ENCODE data around the gene INHBE. TPM values are rescaled to one million over a fixed set of nuclear protein-coding genes. Genes with fewer than 3 reads are reported as not detected.

The INHBE gene
- polyA plus RNA-seq, 1 donor from 2014 or later, result 2.3 TPM

DNA sequence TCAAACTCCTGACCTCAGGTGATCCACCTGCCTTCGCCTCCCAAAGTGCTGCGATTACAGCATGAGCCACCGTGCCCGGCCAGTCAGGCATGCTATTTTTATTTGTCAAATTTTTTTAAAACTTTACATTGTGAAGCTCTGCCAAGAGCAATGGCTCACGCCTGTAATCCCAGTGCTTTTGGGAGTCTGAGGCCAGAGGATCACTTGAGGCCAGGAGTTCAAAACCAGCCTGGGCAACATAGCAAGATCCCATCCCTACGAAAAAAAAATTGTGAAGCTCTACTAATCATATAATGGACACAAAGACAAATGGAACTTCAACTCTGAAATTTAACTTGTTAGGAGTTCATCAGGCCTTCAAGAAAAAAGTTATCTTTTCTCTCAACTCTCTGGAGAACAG is 26.1 kb upstream of the INHBE start:
- TF ChIP-seq SMC3 (conservative IDR thresholded peaks at IDR 0.05; ENCODE audit: poor library complexity), result no peak
- no peak for TF ChIP-seq TAF1 (IDR thresholded peaks at IDR 0.05; ENCODE audit: low read depth)
- TF ChIP-seq CTCF (IDR thresholded peaks at IDR 0.05; ENCODE audit: poor library complexity, severe bottlenecking), result no peak
- no peak for TF ChIP-seq REST (IDR thresholded peaks at IDR 0.05; ENCODE audit: borderline replicate concordance)
- TF ChIP-seq MXI1 (conservative IDR thresholded peaks at IDR 0.05; ENCODE audit: poor library complexity, severe bottlenecking), result no peak
- TF ChIP-seq POLR2AphosphoS5 (IDR thresholded peaks at IDR 0.05), result no peak
- TF ChIP-seq RAD21 (conservative IDR thresholded peaks at IDR 0.05), result no peak
- no peak for TF ChIP-seq EZH2 (IDR thresholded peaks at IDR 0.05; ENCODE audit: borderline replicate concordance, insufficient read depth, low read length, poor library complexity, severe bottlenecking)
- no peak for TF ChIP-seq EP300 (conservative IDR thresholded peaks at IDR 0.05; ENCODE audit: poor library complexity, severe bottlenecking)
- H3K27me3 ChIP-seq (ENCODE audit: insufficient read depth, low read depth, low read length), result no peaks in the 10 kb centered on the region

DNA sequence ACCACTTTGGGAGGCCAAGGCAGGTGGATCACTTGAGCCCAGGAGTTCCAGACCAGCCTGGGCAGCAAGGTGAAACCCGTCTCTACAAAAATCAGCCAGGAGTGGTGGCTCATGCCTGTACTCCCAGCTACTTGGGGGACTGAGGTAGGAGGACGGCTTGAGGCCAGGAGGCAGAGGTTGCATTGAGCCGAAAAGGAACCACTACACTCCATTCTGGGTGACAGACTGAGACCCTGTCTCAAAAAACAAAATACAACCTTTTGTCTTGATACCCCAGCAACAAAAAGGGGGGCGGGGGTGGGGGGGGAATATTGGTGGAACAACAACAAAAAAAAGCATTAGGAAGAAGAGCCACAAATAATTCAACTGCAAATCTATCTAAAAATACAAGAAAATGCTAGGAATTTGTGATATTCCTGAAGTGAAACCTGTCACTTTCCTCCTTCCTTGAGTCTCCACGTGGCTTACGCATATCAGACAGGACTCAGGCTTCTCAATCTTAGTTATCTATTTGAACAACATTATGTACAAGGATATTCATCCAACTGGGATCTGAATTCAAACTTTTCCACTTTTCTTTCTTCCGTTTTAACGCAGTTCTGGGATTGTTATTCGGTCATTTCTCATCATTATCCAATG is 25.5 kb upstream of the INHBE start:
- Histone ChIP-seq H4K20me1 (ENCODE audit: insufficient read depth) (no peaks in the 10 kb centered on the region), H3K27me3 (ENCODE audit: insufficient read depth, low read depth, low read length) (no peaks in the 10 kb centered on the region), H3K27ac (ENCODE audit: low read length) (peak overlapping the region; percentile 61), H3K9ac (ENCODE audit: low read length) (peak overlapping the region; percentile 77), H3K79me2 (replicated peaks; ENCODE audit: insufficient read depth, low read length) (peaks cover 20% of the 10 kb centered on the region), H3K9me3 (ENCODE audit: low read length) (no peaks in the 10 kb centered on the region), H2AFZ (ENCODE audit: low read depth, low read length) (no peak overlapping the region), H3K4me2 (ENCODE audit: low read length) (peak overlapping the region; percentile 79), H3K4me3 (ENCODE audit: low read length) (peak overlapping the region; percentile 68), H3K9me2 (ENCODE audit: insufficient read depth, low read length) (no peaks in the 10 kb centered on the region), H3F3A (ENCODE audit: insufficient read depth, low read length, poor library complexity, severe bottlenecking) (no peaks in the 10 kb centered on the region), H3K36me3 (ENCODE audit: insufficient read depth, low read length) (no peaks in the 10 kb centered on the region)
- no peak for TF ChIP-seq RAD21 (conservative IDR thresholded peaks at IDR 0.05)
- TF ChIP-seq EP300 (conservative IDR thresholded peaks at IDR 0.05; ENCODE audit: poor library complexity, severe bottlenecking), result no peak
- no peak for TF ChIP-seq SMC3 (conservative IDR thresholded peaks at IDR 0.05; ENCODE audit: poor library complexity)
- no peak for TF ChIP-seq TAF1 (IDR thresholded peaks at IDR 0.05; ENCODE audit: low read depth)
- no peak for TF ChIP-seq POLR2AphosphoS5 (IDR thresholded peaks at IDR 0.05)
- TF ChIP-seq MXI1 (conservative IDR thresholded peaks at IDR 0.05; ENCODE audit: poor library complexity, severe bottlenecking), result peak; percentile 44
- no peak for TF ChIP-seq EZH2 (IDR thresholded peaks at IDR 0.05; ENCODE audit: borderline replicate concordance, insufficient read depth, low read length, poor library complexity, severe bottlenecking)
- no peak for TF ChIP-seq REST (IDR thresholded peaks at IDR 0.05; ENCODE audit: borderline replicate concordance)

More for the DNA sequence above, 26.1 kb upstream of the INHBE start:
- no peaks in the 10 kb centered on the region for H3K36me3 ChIP-seq (ENCODE audit: insufficient read depth, low read length)
- H3F3A ChIP-seq (ENCODE audit: insufficient read depth, low read length, poor library complexity, severe bottlenecking), result no peaks in the 10 kb centered on the region
- no peak overlapping the region for H2AFZ ChIP-seq (ENCODE audit: low read depth, low read length)
- no peaks in the 10 kb centered on the region for H3K9me3 ChIP-seq (ENCODE audit: low read length)
- no peak overlapping the region for H3K4me2 ChIP-seq (ENCODE audit: low read length)
- no peaks in the 10 kb centered on the region for H3K9me2 ChIP-seq (ENCODE audit: insufficient read depth, low read length)
- H3K9ac ChIP-seq (ENCODE audit: low read length), result no peak overlapping the region
- peaks cover 20% of the 10 kb centered on the region for H3K79me2 ChIP-seq (replicated peaks; ENCODE audit: insufficient read depth, low read length)
- H3K4me3 ChIP-seq (ENCODE audit: low read length), result peak overlapping the region; percentile 68
- H4K20me1 ChIP-seq (ENCODE audit: insufficient read depth), result no peaks in the 10 kb centered on the region
- H3K27ac ChIP-seq (ENCODE audit: low read length), result no peak overlapping the region

Data from neural cell (in vitro differentiated cells).